ENCODE data around the gene FBN1.

FBN1 gene

GRCh38 chr15:48532946-48533345, 112.6 kb downstream of the FBN1 start (continued):
- no peak for TF ChIP-seq ZNF791 (tag by site-specific recombination; IDR thresholded peaks at IDR 0.05)
- TF ChIP-seq ZNF596 (tag by site-specific recombination; IDR thresholded peaks at IDR 0.05) = no peak
- TF ChIP-seq KLF8 (tag by site-specific recombination; IDR thresholded peaks at IDR 0.05) = no peak
- TF ChIP-seq ZNF777 (tag by site-specific recombination; IDR thresholded peaks at IDR 0.05; ENCODE audit: borderline replicate concordance) = no peak
- TF ChIP-seq, protein P1, sequence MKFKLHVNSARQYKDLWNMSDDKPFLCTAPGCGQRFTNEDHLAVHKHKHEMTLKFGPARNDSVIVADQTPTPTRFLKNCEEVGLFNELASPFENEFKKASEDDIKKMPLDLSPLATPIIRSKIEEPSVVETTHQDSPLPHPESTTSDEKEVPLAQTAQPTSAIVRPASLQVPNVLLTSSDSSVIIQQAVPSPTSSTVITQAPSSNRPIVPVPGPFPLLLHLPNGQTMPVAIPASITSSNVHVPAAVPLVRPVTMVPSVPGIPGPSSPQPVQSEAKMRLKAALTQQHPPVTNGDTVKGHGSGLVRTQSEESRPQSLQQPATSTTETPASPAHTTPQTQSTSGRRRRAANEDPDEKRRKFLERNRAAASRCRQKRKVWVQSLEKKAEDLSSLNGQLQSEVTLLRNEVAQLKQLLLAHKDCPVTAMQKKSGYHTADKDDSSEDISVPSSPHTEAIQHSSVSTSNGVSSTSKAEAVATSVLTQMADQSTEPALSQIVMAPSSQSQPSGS (tag by site-specific recombination; IDR thresholded peaks at IDR 0.05; ENCODE audit: low read depth) = no peak
- no peak for TF ChIP-seq ZNF362 (tag by site-specific recombination; IDR thresholded peaks at IDR 0.05)
- TF ChIP-seq TSHZ1 (tag by site-specific recombination; IDR thresholded peaks at IDR 0.05; ENCODE audit: borderline replicate concordance) = no peak

DNA sequence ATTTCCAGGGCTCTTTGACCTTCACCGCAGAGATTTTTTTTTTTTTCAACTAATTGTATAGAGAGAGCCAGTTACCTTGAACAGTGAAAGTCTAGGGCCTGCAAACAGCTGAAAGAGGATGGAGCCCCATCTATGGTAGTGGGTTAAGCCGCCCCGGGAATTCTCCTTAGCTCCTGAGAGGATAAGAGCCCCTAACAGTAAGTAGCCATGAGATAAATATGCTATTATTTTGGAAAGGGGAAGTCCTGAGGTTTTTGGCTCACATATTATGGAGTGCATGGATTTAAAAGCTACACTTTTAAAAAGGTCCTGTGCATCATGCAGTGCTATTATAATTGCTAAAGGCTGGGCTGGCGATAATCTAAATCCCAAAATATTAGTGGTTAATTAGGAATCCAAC, 115.0 kb downstream of the FBN1 start:
- Histone ChIP-seq H3K9me3 (ENCODE audit: control insufficient read depth, insufficient read depth, low read depth, low read length) (no peaks in the 10 kb centered on the region), H3K27ac (ENCODE audit: extremely low read depth, low read depth, low read length) (no peak overlapping the region), H3K4me3 (ENCODE audit: low read depth, low read length) (no peak overlapping the region), H3K4me1 (ENCODE audit: control insufficient read depth, insufficient read depth, low read length) (no peaks in the 10 kb centered on the region), H3K36me3 (ENCODE audit: control insufficient read depth in 2 of 2, insufficient read depth in 1 of 2, low read length in 2 of 2) (no peaks in the 10 kb centered on the region)
- ChIA-PET CTCF (interaction anchor here (1.2 kb wide), 1 partner anchor 8 kb away, joined by 3 read pairs; no protein-coding TSS in a partner anchor), POLR2A (no interaction called here)
- TF ChIP-seq ZNF26 (tag by site-specific recombination; IDR thresholded peaks at IDR 0.05) (no peak), EGR2 (tag by site-specific recombination; IDR thresholded peaks at IDR 0.05; ENCODE audit: low read depth) (no peak), ZNF18 (tag by site-specific recombination; IDR thresholded peaks at IDR 0.05) (no peak), ZBTB21 (tag by site-specific recombination; IDR thresholded peaks at IDR 0.05) (no peak), ZNF10 (tag by site-specific recombination; IDR thresholded peaks at IDR 0.05) (no peak), ZNF169 (tag by site-specific recombination; IDR thresholded peaks at IDR 0.05) (no peak), ZSCAN4 (tag by site-specific recombination; IDR thresholded peaks at IDR 0.05) (no peak), ZNF561 (tag by site-specific recombination; IDR thresholded peaks at IDR 0.05; ENCODE audit: borderline replicate concordance) (no peak), ZNF362 (tag by site-specific recombination; IDR thresholded peaks at IDR 0.05) (no peak), BCL11B (tag by site-specific recombination; IDR thresholded peaks at IDR 0.05; ENCODE audit: low read depth) (no peak), GLIS1 (tag by site-specific recombination; IDR thresholded peaks at IDR 0.05) (no peak), ZSCAN18 (tag by site-specific recombination; IDR thresholded peaks at IDR 0.05) (no peak)

Measured in HEK293 (cell line).